CD4-positive, alpha-beta T cell treated with Interleukin-1 beta for 1 hour (primary cell): ENCODE results near the gene RGS7.
"Not testable (repeated sequence)": the region's sequence is repeated elsewhere in the genome, so short reads cannot be mapped to it uniquely, and the experiment has no call there.

Source experiments
- DNase-seq, 2 donors: peaks; one replicate each; pipeline ENCODE4 v3.0.0-alpha.2; 2020 to 2022

Gene RGS7

DNA sequence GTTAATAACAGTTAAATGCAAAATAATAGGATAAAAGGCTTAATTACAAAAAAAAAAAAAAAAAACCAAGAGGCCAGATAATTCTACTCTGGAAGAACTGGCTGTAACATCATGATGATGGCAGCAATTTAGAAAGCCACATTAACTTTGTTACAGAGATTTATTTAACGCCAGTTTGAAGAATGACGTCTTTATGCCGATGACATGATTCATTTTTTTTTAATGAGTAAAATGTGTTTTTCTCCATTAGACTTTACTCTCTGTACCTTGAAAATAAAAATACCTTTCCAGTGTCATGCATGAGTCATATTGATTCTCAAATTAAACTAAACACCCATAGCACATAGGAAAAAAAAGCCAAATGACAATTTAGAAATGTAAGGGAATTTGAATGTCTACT lies 226.1 kb downstream of the RGS7 start:
- no peak for DNase-seq

- DNase-seq: no peak
Measured at GRCh38 chr1:241129207-241129960, 227.6 kb downstream of the RGS7 start.

DNA sequence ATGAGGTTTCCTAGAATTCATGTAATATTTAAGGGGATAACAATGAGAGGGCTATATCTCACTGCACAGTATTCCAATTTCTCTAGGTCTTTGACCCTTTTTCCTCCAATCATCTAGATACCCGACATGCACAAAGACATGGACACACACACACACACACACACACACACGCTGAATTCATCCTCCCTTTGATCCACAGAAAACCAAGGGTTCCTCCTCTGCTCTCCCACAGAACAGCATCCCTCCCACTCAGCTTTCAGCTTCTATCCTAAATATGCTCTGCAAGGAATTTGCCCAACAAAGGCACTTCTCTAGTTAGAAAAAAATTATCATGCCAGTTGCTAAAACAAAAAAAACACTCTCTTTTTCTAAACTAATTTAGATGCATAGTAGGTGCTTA lies 231.7 kb downstream of the RGS7 start:
- no peak for DNase-seq

- DNase-seq: no peak
Measured at GRCh38 chr1:241118049-241118448, 239.0 kb downstream of the RGS7 start.

GRCh38 chr1:241115784-241116183 lies 241.2 kb downstream of the RGS7 start:
- no peak for DNase-seq

DNA sequence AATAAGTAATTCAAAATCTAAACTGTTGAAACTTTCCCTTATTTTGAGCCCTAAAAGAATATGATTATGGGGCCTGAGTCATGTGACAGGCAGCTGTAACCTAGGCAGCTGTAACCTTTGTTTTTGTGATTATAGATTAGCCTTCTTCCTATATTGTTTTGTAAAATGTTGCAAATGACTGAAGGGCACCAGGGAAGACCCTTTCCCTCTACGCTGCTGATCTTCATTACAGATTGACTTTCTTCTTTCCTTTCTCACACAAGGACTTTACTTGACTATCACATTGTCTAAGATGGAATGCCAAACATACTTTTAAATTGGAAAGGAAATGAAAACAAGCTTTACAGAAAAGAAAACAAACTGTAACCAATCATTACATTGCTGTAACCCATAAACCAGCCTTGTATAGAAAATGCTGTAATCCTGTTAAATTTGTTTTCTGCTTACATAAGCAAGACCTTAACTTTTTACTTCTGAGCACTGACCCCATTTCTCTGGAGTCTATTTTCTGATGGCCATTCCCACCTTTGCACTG lies 242.2 kb downstream of the RGS7 start:
- no peak for DNase-seq

DNA sequence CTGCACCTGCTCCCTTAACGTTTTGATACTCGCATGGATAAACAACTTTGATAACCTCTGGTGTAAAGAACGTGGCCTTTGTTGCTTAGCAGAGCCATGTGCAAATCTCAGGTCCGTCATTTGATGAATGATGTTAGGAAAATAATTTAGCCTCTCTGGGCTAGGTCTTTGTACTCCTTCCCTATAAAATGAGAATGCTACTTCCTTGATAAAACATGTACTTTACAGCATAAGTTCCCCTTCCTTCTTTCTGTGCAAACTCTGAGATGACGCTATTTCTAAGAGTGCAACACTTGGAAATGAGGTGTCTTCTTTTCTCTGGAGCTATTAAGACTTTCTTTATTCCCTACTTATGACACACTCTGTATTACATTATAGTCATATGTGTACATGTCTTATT lies 243.4 kb downstream of the RGS7 start:
- no peak for DNase-seq

GRCh38 chr1:241109039-241109438 lies 248.0 kb downstream of the RGS7 start:
- no peak for DNase-seq

DNA sequence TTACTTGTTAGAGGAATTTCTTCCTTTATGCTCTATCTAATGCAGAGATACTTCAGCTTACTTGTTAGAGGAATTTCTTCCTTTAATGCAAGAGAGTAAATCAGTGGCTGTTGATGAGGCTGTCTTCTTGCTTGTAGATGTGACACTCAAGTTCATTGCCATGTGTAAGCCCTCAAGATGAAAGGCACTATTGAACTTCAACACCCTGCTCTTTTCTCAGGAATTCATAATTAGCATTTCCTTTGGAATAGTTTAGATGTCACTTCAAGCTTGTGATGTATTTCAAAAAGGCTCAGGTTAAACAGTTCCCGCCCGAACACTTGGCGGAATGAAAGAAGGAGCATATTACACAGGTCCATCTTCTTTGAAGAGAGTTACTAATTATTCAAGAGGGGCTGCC lies 251.9 kb downstream of the RGS7 start:
- DNase-seq: no peak

DNA sequence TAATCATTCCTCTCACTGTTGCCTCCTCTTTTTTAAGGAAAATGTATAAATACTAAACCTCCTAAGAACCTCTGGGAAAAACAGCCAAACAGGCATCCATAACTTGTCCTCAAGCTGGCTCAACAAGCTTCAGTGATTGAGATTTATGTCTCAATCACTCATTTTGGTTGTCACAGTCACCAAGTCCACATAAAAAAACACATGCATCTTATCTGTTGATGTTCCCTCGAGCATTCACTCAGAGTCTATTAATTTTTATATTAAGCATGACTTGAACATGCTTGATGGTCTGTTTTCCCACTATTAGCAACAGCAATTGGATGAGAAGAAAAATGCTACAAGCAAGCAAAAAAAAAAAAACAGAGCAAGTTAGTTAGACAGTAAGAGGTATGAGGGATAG lies 254.3 kb downstream of the RGS7 start:
- no peak for DNase-seq

DNA sequence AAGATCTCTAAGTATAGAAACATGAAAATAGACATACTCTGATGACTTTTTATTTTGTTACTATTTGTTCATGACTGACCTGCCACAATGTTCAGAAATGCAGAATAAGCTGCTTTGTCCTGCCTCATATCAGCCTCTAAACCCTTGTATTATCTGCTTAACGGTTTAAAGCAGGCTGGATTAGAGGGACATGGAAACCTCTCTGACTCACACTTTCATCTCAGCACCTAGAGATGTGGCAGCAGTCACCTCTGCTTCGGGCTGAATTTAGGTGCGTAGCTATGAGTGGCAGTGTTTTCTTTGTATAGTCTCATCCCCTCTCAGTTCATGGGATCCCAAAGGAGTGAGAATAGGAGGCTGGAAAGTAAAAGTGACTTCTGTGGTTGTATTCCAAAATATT lies 255.4 kb downstream of the RGS7 start:
- DNase-seq: no peak

DNA sequence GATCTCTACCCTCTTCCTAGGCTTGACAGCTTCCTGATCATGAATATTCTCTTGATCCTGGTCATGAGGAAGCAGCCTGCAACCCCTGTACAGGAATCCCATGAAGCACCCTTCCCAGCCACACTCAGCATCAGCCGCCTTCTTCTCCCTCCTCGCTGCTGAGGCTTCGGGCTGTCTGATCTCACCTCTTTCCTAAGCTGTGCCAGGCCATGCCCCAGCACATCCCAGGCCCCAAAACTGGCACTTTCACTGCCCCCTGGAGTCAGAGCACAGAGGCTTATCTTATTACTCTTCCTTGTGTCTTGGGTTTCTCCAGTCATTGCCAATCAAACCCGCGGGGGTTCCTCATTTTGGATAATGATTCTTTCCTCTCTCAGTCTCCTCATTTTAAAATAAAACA lies 259.5 kb downstream of the RGS7 start:
- no peak for DNase-seq

- no peak for DNase-seq
Measured at GRCh38 chr1:241096982-241097381, 260.0 kb downstream of the RGS7 start.

DNA sequence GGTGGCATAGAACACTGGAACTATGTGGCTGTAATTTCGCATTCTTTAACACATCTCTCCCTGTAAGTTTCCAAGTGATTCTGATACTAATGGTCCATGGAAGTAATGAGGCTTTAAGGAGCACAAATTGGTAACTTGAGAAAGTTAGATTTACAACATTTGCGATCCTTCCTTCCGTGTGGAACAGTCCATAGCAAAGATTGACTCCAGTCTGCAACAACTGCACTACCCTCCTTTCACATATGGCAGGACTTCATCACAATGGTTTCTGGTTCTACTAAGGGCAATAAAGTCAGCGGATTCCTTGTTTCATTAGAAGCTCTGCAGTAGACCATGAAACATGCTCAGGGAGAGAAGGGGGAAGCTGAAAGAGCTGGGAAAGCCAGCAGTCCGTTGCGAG lies 261.2 kb downstream of the RGS7 start:
- no peak for DNase-seq

GRCh38 chr1:241090798-241091197 lies 266.2 kb downstream of the RGS7 start:
- no peak for DNase-seq

- not testable (repeated sequence) for DNase-seq
Measured at GRCh38 chr1:241089066-241089465, 267.9 kb downstream of the RGS7 start.

- not testable (repeated sequence) for DNase-seq
Measured at GRCh38 chr1:241088075-241088474, 268.9 kb downstream of the RGS7 start.

DNA sequence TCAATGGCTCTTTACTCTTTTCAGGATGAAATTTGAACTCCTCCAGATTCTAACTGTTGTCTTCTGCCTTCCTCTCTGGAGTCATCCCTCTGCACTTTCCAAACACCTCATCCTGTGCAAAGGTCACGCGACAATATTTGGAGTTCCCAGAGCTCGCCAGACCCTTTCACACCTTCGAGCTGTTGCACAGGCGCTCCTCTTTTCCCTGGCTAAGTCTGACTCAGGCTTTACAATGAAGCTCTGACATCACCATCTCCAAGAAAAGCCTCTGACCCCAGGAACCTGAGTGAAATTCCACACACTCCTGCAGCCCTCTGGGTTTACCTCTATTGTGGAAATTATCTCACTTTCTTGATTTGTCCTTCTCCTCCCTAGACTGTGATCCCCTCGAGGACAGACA lies 270.3 kb downstream of the RGS7 start:
- no peak for DNase-seq

DNA sequence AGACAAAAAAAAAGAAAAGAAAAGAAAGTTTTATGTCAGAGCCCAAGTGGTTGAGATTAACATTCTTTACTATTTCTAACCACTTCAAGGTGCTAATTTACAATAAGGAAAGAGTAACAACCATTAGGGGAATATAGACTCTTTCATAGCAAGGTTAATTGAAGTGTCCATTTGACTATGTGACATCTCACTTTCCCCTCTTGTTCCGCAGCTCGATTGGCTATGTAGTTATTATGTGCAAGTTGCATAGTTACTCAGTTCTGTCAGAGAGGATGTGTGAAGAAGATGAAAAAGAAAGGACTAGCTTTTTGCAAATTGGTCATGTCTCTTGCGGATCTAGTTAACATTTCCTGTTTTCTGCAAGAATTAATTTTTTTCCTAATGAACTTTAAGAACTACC lies 273.7 kb downstream of the RGS7 start:
- DNase-seq: no peak

GRCh38 chr1:241081473-241081872 lies 275.5 kb downstream of the RGS7 start:
- DNase-seq: no peak

DNA sequence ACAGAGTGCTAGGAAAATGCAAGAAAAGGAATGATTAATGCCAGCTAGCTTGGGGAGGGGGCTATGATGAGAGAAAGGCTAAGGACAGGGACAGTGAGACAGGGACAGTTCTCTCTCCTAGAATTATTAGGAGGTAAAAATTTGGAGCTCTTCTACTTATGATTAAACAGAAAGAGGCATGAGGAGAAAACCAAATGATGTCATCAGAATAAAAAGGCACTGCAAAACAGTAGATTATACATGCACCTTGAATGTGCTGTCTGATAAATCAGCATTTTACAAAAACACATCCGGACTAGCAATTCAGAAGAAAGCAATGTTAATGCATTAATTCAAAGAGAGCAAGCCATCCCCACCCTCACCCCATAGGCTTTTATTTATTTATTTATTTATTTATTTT lies 277.5 kb downstream of the RGS7 start:
- DNase-seq: no peak

DNA sequence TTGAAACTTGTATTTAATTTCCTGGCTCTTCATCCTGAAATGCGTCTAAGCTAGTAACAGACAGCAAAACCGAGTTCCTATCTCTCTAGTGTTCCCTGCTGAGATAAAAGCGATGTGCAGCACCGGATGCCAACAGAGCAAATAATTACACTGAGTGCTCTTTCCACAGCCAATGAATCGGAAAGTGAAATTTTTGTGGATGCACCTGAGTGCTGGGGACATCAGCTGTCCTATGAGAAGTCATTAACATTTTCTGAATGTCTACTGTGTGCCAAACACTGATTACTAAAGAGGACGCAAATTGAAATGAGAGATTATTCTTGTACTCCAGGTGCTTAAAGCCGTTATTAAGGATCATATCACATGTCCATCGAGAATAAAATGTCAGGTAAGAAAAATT lies 278.0 kb downstream of the RGS7 start:
- no peak for DNase-seq

GRCh38 chr1:241077386-241078147 lies 279.4 kb downstream of the RGS7 start:
- DNase-seq: no peak

- DNase-seq: no peak
Measured at GRCh38 chr1:241074507-241074906, 282.5 kb downstream of the RGS7 start.
